SK-N-SH (cell line): ENCODE measurements around the gene APLP2. TPM values are rescaled to one million over a fixed set of nuclear protein-coding genes. Genes with fewer than 3 reads are reported as not detected.

Experiments
- CTCF ChIA-PET: fragments of 300-600, 350-600 bp; formaldehyde crosslinking; extraction: SDS; loops from one replicate; lab custom pipeline; 2021; lab: Yijun Ruan, JAX
- POLR2A ChIA-PET: fragments of 350-600 bp; sonication (Branson Sonifier 250); formaldehyde crosslinking; extraction: SDS; loops from one replicate; lab custom pipeline; 2020; ENCODE audit warnings: antibody characterized with exemption, inconsistent platforms; lab: Yijun Ruan, JAX
- DNase-seq: peaks from one replicate; pipeline ENCODE4 v3.0.0; 2012
- H2AFZ ChIP-seq: fragments of 200-600 bp; sonication (generic); 2 replicates; pipeline ENCODE4 v1.8.1; 2016; ENCODE audit warnings: antibody characterized with exemption, mild to moderate bottlenecking, low read depth
- H3F3A ChIP-seq: fragments of 200-600 bp; sonication (generic); replicated peaks from 2 replicates; pipeline ENCODE3; 2016; ENCODE audit warnings: antibody characterized with exemption, mild to moderate bottlenecking; ENCODE audit not compliant: insufficient read depth
- H3K27ac ChIP-seq, 2 experiments: fragments of 200-500 bp in 1 of 2; fragments of 200-600 bp in 1 of 2; sonication (Bioruptor generic) in 1 of 2; sonication (generic), shearing (Covaris generic) in 1 of 2; 2 replicates each; pipeline versions ENCODE4 v1.5.1 to v1.6.1; 2014 to 2016; ENCODE audit warnings: low read depth in 2 of 2, inconsistent platforms in 1 of 2, low read length in 1 of 2, mild to moderate bottlenecking in 1 of 2, mixed read lengths in 1 of 2
- H3K27me3 ChIP-seq: fragments of 200-600 bp; sonication (generic), shearing (Covaris generic); 2 replicates; pipeline ENCODE4 v1.6.1; 2016; ENCODE audit warnings: mixed run types; ENCODE audit not compliant: insufficient read depth
- H3K36me3 ChIP-seq, 2 experiments: fragments of 200-500 bp in 1 of 2; fragments of 200-600 bp in 1 of 2; sonication (Bioruptor generic) in 1 of 2; sonication (generic) in 1 of 2; replicated peaks in 1 of 2; 2 replicates each; pipeline versions ENCODE3 to v1.5.1; 2014 to 2016; ENCODE audit warnings: low read length in 1 of 2, mild to moderate bottlenecking in 1 of 2; ENCODE audit not compliant: insufficient read depth in 2 of 2, control insufficient read depth in 1 of 2
- H3K4me1 ChIP-seq, 2 experiments: fragments of 200-500 bp in 1 of 2; fragments of 200-600 bp in 1 of 2; sonication (Bioruptor generic) in 1 of 2; sonication (generic), shearing (Covaris generic) in 1 of 2; 2 replicates each; pipeline versions ENCODE4 v1.5.1 to v1.6.1; 2014 to 2016; ENCODE audit warnings: low read depth in 1 of 2, low read length in 1 of 2, mixed run types in 1 of 2; ENCODE audit not compliant: insufficient read depth in 2 of 2, control insufficient read depth in 1 of 2
- H3K4me2 ChIP-seq: fragments of 200-600 bp; sonication (generic), shearing (Covaris generic); 2 replicates; pipeline ENCODE4 v1.6.1; 2017; ENCODE audit warnings: mixed run types
- H3K4me3 ChIP-seq, 2 experiments: fragments of 200-500 bp in 1 of 2; fragments of 200-600 bp in 1 of 2; sonication (Bioruptor generic) in 1 of 2; sonication (generic), shearing (Covaris generic) in 1 of 2; 2 replicates each; pipeline versions ENCODE4 v1.5.1 to v1.8.1; 2014 to 2016; ENCODE audit warnings: low read depth in 2 of 2, inconsistent platforms in 1 of 2, low read length in 1 of 2, mild to moderate bottlenecking in 1 of 2, mixed read lengths in 1 of 2, moderate library complexity in 1 of 2
- H3K79me2 ChIP-seq: fragments of 200-600 bp; sonication (generic); 2 replicates; pipeline ENCODE4 v1.8.1; 2017; ENCODE audit warnings: mild to moderate bottlenecking; ENCODE audit not compliant: insufficient read depth
- H3K9ac ChIP-seq: fragments of 200-600 bp; sonication (generic); 2 replicates; pipeline ENCODE4 v1.6.1; 2017; ENCODE audit warnings: mixed run types
- H3K9me2 ChIP-seq: fragments of 200-600 bp; sonication (generic); 2 replicates; pipeline ENCODE4 v1.6.1; 2017; ENCODE audit warnings: mixed run types
- H3K9me3 ChIP-seq: fragments of 200-600 bp; sonication (generic); 2 replicates; pipeline ENCODE4 v1.6.1; 2017; ENCODE audit warnings: mixed run types, mild to moderate bottlenecking, moderate library complexity
- H4K20me1 ChIP-seq: fragments of 200-600 bp; sonication (generic); 2 replicates; pipeline ENCODE4 v1.6.1; 2017; ENCODE audit warnings: mild to moderate bottlenecking, mixed run types; ENCODE audit not compliant: insufficient read depth
- CHD2 ChIP-seq: fragments of 150-350 bp; IDR thresholded peaks from 2 replicates; pipeline ENCODE4 v1.6.1; 2018; ENCODE audit warnings: low read length; ENCODE audit not compliant: partially characterized antibody
- ELF1 ChIP-seq: IDR thresholded peaks from 2 replicates; pipeline ENCODE4 v1.4.0; 2012
- EP300 ChIP-seq, 2 experiments: IDR thresholded peaks; 2 replicates each; pipeline versions ENCODE4 v1.4.0 to v1.6.1; 2012; ENCODE audit warnings: borderline replicate concordance in 1 of 2, low read depth in 1 of 2, low read length in 1 of 2
- FOSL2 ChIP-seq: IDR thresholded peaks from 2 replicates; pipeline ENCODE4 v1.4.0; 2012; ENCODE audit warnings: low read depth, mild to moderate bottlenecking, moderate library complexity, borderline replicate concordance
- FOXJ3 ChIP-seq: sonication (generic); formaldehyde crosslinking; IDR thresholded peaks from 2 replicates; pipeline ENCODE4 v1.5.1; 2020; ENCODE audit warnings: mild to moderate bottlenecking, missing genetic modification reagents
- JUND ChIP-seq: IDR thresholded peaks from 2 replicates; pipeline ENCODE4 v1.4.0; 2012
- MEF2A ChIP-seq: IDR thresholded peaks from 2 replicates; pipeline ENCODE4 v1.4.0; 2012; ENCODE audit warnings: low read depth, borderline replicate concordance
- MXI1 ChIP-seq: IDR thresholded peaks from 2 replicates; pipeline ENCODE4 v1.6.1; 2012; ENCODE audit warnings: mild to moderate bottlenecking, low read depth, low read length, improper control_type of control experiment
- NFIC ChIP-seq: IDR thresholded peaks from 2 replicates; pipeline ENCODE4 v1.4.0; 2012; ENCODE audit warnings: borderline replicate concordance
- NRF1 ChIP-seq: IDR thresholded peaks from 2 replicates; pipeline ENCODE4 v1.6.1; 2012; ENCODE audit warnings: low read depth, mild to moderate bottlenecking, low read length
- POLR2AphosphoS5 ChIP-seq: IDR thresholded peaks from 2 replicates; pipeline ENCODE4 v1.6.1; 2012; ENCODE audit warnings: low read depth, low read length
- SIN3A ChIP-seq: IDR thresholded peaks from 2 replicates; pipeline ENCODE4 v1.6.1; 2012; ENCODE audit warnings: low read depth, mild to moderate bottlenecking, low read length, moderate library complexity, borderline replicate concordance
- TAF1 ChIP-seq: IDR thresholded peaks from 2 replicates; pipeline ENCODE4 v1.6.1; 2012; ENCODE audit warnings: low read depth, mild to moderate bottlenecking, low read length, moderate library complexity, borderline replicate concordance
- TEAD4 ChIP-seq: IDR thresholded peaks from 2 replicates; pipeline ENCODE4 v1.4.0; 2012; ENCODE audit warnings: mild to moderate bottlenecking, borderline replicate concordance; ENCODE audit not compliant: insufficient read depth
- WGBS: methylation state at CpG from one replicate; pipeline ENCODE4 v1.1.6; 2017; ENCODE audit warnings: low lambda C conversion rate; 5-methylcytosine and 5-hydroxymethylcytosine counted together
- polyA plus RNA-seq, 3 experiments: library from polyadenylated mRNA; depleted of rRNA; stranded (reverse); fragments of >200 nt; gene quantifications; 2 replicates each; pipeline ENCODE4 v1.2.3, GENCODE V29; 2012
- TF ChIP-seq, protein P1 (sequence below): fragments of 200-600 bp; sonication (generic); IDR thresholded peaks from 2 replicates; pipeline ENCODE4 v1.6.1; 2017; ENCODE audit warnings: antibody characterized with exemption, mild to moderate bottlenecking, moderate library complexity
- TF ChIP-seq, protein P2 (sequence below): IDR thresholded peaks from 2 replicates; pipeline ENCODE4 v1.4.0; 2012; ENCODE audit warnings: low read depth, borderline replicate concordance
- TF ChIP-seq, protein P3 (sequence below): IDR thresholded peaks from 2 replicates; pipeline ENCODE4 v1.4.0; 2012; ENCODE audit warnings: low read depth

The APLP2 gene
- polyA plus RNA-seq, 1 of the 3 experiments (the other 2 are of a cell fraction) = 424 TPM

DNA sequence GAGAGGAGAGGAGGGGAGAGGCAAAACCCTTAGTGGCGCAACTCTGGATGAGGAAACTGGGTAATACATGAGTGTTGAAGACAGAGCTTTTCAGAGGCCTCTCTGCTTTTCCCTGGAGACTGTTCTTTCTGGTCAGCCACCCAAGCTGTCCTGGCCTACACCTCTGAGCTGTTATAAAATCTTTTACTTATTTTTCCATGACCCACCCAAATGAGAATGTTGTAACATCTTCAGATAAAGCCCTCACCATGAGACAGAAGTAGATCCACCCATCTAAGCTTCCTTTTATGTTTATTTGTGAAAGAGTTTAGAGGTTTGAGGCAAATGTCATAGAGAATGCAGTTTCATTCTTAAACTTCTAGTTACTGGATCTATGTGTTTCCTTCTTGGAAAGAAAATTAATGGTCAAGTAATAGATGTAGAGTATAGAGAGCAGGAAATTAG is 20.3 kb upstream of the APLP2 start:
- no peaks in the 10 kb centered on the region for H3K9me2 ChIP-seq
- peaks cover 4% of the 10 kb centered on the region for H3F3A ChIP-seq
- WGBS = 100% methylated on average over 1 of the region's 1 CpG
- no peak overlapping the region for H3K4me2 ChIP-seq
- H4K20me1 ChIP-seq = no peaks in the 10 kb centered on the region
- H3K79me2 ChIP-seq = no peaks in the 10 kb centered on the region
- no peak overlapping the region for H2AFZ ChIP-seq
- H3K9ac ChIP-seq = no peak overlapping the region
- CTCF ChIA-PET = interaction anchor here (0.7 kb wide), 1 partner anchor 36 kb away, joined by 3 read pairs; no protein-coding TSS in a partner anchor
- TF ChIP-seq NRF1 (no peak), CHD2 (no peak), FOXJ3 (CRISPR knock-in tag) (no peak), SIN3A (no peak), FOSL2 (no peak), TEAD4 (no peak), MXI1 (no peak), MEF2A (no peak), NFIC (no peak)
- TF ChIP-seq, protein P1, sequence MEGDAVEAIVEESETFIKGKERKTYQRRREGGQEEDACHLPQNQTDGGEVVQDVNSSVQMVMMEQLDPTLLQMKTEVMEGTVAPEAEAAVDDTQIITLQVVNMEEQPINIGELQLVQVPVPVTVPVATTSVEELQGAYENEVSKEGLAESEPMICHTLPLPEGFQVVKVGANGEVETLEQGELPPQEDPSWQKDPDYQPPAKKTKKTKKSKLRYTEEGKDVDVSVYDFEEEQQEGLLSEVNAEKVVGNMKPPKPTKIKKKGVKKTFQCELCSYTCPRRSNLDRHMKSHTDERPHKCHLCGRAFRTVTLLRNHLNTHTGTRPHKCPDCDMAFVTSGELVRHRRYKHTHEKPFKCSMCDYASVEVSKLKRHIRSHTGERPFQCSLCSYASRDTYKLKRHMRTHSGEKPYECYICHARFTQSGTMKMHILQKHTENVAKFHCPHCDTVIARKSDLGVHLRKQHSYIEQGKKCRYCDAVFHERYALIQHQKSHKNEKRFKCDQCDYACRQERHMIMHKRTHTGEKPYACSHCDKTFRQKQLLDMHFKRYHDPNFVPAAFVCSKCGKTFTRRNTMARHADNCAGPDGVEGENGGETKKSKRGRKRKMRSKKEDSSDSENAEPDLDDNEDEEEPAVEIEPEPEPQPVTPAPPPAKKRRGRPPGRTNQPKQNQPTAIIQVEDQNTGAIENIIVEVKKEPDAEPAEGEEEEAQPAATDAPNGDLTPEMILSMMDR = no peak
- TF ChIP-seq, protein P2, sequence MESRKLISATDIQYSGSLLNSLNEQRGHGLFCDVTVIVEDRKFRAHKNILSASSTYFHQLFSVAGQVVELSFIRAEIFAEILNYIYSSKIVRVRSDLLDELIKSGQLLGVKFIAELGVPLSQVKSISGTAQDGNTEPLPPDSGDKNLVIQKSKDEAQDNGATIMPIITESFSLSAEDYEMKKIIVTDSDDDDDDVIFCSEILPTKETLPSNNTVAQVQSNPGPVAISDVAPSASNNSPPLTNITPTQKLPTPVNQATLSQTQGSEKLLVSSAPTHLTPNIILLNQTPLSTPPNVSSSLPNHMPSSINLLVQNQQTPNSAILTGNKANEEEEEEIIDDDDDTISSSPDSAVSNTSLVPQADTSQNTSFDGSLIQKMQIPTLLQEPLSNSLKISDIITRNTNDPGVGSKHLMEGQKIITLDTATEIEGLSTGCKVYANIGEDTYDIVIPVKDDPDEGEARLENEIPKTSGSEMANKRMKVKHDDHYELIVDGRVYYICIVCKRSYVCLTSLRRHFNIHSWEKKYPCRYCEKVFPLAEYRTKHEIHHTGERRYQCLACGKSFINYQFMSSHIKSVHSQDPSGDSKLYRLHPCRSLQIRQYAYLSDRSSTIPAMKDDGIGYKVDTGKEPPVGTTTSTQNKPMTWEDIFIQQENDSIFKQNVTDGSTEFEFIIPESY = no peak
- no peak overlapping the region for H3K4me3 ChIP-seq
- H3K9me3 ChIP-seq = peaks cover 3% of the 10 kb centered on the region; the same call in 1 of the 2 replicates
- no peaks in the 10 kb centered on the region for H3K36me3 ChIP-seq
- H3K4me1 ChIP-seq = no peaks in the 10 kb centered on the region
- no peaks in the 10 kb centered on the region for H3K27me3 ChIP-seq
- H3K27ac ChIP-seq = no peak overlapping the region
- no peak for DNase-seq
- POLR2A ChIA-PET = no interaction called here

DNA sequence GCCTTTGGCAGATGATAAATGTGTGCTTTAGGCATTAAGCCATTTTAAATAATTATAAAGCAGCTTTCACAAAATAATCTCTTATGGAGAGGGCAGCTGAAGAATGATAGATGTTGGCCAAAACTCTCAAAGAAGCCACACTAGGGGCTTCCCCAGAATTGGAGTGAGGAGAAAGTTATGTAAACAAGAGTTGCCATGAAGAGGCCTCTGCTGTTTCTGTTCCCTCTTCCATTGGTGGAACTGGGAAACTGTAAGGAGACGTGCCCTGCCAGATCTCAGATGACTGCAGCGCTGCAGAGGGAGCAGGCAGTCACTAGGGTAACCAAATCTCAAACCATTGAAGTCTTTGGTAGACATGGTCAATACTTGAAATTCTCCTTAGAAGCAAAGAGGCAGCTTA is 19.4 kb upstream of the APLP2 start:
- H3K27me3 ChIP-seq = no peaks in the 10 kb centered on the region
- 88% methylated on average over 2 of the region's 2 CpGs for WGBS

More for the DNA sequence above, 19.4 kb upstream of the APLP2 start:
- H3K9me3 ChIP-seq = peaks cover 3% of the 10 kb centered on the region; the same call in 1 of the 2 replicates
- H2AFZ ChIP-seq = 0 out of 2 replicates have a peak overlapping the region, but pooled peaks have one; percentile 35
- H3K4me2 ChIP-seq = no peak overlapping the region
- no peak for DNase-seq
- H3K27ac ChIP-seq = no peak overlapping the region
- no peaks in the 10 kb centered on the region for H3K79me2 ChIP-seq
- POLR2A ChIA-PET = no interaction called here
- CTCF ChIA-PET = no interaction called here
- TF ChIP-seq MEF2A (no peak), ELF1 (no peak), JUND (no peak), TAF1 (no peak), POLR2AphosphoS5 (no peak), NRF1 (no peak), EP300 (IDR thresholded peaks at IDR 0.05; ENCODE audit: borderline replicate concordance in 1 of 2, low read depth in 1 of 2, low read length in 1 of 2) (no peak), MXI1 (no peak)
- TF ChIP-seq, protein P2 = no peak
- TF ChIP-seq, protein P3, sequence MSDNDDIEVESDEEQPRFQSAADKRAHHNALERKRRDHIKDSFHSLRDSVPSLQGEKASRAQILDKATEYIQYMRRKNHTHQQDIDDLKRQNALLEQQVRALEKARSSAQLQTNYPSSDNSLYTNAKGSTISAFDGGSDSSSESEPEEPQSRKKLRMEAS = no peak
- TF ChIP-seq, protein P1 = no peak
- no peaks in the 10 kb centered on the region for H3K36me3 ChIP-seq
- H3K9ac ChIP-seq = no peak overlapping the region
- no peaks in the 10 kb centered on the region for H4K20me1 ChIP-seq
- no peaks in the 10 kb centered on the region for H3K9me2 ChIP-seq
- peaks cover 8% of the 10 kb centered on the region for H3F3A ChIP-seq
- H3K4me1 ChIP-seq = peaks cover 0 to 2% of the 10 kb centered on the region in 2 experiments; a peak in 1 of 4 replicates
- no peak overlapping the region for H3K4me3 ChIP-seq
